ENCODE measurements around the gene PCNX1.
"Not testable (repeated sequence)": the region's sequence is repeated elsewhere in the genome, so short reads cannot be mapped to it uniquely, and the experiment has no call there.

Gene PCNX1

DNA sequence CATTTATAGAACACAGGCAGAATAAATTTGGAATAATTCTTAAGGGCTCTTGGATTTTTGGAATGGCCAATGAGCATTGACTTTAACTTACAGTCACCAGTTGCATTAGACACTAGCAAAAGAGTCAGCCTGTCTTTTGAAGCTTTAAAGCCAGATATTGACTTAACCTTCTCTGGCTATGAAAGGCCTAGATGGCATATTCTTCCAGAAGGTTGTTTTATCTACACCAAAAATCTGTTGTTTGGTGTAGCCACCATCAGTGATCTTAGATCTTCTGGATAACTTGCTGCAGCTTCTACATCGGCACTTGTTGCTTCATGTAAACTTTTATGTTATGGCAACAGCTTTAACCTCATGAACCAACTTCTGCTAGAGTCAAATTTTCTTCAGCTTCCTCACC, 10.4 kb downstream of the PCNX1 start:
- no peak for DNase-seq

DNA sequence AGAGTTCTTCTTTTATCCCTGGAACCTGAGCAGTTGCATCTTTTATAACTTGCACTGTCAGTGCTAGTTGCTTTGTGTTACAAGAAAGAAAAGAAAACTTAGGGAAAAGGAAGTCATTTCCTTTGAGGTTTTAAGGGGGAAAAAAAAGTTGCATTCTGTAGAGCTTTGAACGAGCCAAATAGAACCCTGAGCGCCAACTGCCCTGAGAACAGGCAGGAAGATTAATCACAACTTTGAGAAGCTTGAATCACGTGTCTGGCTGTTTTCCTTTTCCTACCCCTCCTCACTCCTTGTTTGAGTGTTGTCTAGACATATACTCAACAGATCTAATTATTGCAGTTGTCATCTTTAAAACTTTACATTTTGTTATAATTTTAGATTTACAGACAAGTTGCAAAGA, 12.5 kb downstream of the PCNX1 start:
- peak; percentile 43 for DNase-seq

DNA sequence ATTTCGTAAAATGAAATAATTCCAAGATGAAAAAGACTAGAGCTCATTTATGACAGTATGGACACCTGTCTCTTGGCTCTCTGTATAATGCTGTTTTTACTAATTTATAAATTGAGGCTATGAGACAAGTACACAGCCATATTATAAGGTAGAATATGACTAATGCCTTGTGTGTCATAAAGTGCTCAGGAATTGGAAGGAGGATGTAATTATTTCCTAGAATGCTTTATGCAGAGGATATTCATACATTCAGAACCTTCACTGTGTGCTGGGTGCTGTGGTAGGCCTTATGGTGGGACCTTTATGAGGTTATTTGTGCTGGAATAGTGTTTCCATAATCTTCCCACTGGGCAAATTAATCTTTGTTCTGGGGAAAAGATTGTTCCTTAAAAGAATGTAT, 13.3 kb downstream of the PCNX1 start:
- DNase-seq: peak; percentile 43

DNA sequence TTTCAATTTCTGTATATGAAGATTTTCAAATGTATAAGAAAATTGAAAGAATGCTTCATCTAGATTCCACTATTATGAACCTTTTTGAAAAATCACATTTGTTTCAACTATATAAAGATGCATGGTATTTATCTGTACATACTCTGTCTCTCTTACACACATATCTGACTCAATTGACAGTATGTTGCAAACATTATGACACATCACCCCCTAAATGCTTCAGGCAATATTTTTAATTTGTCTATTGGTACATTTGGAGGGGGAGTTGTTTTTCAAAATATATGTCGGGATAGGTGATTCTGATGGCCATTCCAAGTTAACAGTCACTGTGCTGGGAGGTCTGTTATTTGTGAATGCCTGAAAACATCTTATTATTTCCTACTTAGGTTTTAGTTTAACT, 14.4 kb downstream of the PCNX1 start:
- no peak for DNase-seq

DNA sequence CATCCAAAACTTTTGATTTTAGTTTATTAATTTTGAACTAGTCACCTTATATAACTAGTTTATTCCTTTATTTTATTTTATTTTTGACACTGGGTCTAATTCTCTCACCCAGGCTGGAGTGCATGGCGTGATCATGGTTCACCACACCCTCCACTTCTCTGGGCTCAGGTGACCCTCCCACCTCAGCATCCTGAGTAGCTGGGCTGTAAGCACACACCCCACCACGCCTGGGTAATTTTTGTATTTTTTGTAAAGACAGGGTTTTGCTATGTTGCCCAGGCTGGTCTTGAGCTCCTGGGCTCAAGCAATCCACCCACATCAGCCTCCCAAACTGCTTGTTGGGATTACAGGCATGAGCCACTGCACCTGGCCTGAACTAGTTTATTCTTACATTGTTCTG, 17.3 kb downstream of the PCNX1 start:
- no peak for DNase-seq

DNA sequence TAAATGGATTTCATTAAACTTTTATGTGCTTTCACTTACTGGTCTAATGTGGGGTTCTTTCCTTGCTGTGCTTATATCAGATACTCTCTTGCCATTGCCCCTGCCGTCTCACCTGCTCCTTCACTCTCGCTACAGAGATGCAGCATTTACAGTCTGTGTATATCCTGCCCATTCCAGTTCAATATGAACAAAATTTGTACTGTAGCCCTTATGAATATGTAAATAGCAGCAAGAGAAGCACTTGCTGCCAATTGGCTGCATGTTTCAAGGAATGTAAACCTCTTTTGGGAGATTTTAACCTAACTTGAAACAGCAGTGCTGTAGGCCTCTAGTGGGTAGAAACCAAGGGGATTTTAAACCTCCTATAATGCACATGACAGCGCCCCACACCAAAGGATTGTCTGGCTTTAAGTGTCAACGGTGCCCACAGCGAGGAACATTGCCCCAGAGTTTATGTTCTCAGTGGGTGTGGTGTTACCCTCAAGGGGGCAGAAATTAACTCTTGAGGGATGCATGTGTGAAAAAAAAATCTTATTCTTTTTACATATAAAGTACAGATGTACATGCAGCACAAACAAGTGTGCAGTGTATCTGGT, 19.1 kb downstream of the PCNX1 start:
- no peak for DNase-seq

DNA sequence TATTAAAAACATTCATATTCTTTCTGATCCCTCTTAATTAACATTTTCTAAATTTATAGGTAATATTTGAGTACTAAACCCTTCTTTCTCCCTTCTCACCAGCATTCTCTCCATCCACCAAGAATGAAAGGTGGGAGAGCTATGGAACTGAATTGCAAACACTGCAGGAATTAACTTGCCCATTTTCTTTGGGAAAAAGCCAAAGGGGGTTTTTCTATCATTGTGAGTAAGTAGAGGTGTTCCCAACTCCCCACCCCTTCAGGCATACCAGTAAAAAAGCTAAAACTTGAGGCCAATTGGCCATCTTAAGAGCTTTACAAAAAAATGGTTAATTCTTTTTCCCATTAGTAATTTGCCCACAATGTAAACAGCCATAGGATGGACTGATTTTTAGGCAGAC, 23.7 kb downstream of the PCNX1 start:
- no peak for DNase-seq

DNA sequence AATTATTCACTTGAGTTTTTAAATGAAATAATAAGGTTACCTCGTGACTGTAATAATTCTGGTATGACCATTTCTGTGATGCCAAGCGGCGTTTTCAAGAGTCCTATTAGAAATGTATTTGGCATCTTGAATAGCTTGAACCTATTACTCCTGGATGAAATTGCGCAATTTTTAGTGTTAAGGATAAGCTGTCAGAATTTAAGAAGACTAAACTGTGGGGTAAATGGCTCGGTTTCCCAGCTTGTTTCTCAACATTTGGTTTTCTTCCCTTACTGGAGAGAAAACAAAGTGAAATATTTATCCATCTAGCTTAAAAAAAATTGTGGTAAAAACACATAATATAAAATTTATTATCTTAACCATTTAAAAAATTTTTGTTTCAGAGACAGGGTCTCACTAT, 26.8 kb downstream of the PCNX1 start:
- DNase-seq: no peak

DNA sequence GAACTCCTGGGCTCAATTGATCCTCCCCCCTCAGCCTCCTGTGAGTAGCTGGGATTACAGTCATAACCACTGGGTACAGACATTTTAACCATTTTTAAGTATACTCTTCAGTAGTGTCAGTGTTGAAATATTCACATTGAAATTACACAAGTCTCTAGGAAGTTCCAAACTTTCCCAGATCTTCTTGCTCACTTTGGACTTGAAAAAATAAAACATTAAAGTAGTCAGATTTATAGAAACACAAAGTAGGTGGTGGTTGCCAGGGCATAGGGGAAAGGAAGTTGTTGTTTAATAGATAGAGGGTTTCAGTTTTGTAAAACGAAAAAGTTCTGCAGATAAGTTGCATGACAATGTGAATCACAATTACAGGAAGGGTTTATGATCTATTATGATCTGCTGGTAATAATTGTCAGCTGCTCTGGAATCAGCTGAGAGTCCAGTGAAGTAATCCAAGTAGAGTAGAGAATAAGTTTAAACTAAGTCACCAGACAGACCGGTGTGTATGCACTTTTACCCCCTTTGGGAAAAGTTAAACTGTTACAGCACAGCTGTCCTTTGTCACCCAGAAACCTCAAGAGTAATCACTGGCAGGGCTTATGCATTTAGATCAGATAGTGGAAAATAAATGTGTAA, 27.4 kb downstream of the PCNX1 start:
- DNase-seq: peak; percentile 48

DNA sequence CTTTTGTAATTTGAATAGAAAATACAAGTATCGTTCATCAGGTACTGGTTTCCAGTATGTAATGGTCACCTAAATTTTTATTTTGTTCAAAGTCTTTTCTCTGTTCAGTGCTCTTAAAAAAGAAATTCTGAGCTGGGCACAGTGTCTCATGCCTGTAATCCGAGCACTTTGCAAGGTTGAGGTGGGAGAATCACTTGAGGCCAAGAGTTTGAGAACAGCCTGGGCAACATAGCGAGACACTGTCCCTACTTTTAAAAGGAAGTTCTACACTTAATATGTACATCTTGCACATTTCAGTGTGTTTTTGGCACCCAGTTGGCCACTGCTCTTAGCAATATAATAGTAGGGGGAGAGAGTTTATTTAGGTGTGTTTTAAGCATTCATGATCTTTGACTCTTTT, 27.9 kb downstream of the PCNX1 start:
- DNase-seq: no peak

DNA sequence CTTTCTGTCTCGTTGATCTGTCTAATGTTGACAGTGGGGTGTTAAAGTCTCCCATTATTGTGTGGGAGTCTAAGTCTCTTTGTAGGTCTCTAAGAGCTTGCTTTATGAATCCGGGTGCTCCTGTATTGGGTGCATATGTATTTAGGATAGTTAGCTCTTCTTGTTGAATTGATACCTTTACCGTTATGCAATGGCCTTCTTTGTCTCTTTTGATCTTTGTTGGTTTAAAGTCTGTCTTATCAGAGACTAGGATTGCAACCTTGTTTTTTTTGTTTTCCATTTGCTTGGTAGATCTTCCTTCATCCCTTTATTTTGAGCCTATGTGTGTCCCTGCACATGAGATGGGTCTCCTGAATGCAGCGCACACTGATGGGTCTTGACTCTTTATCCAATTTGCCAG, 32.4 kb downstream of the PCNX1 start:
- not testable (repeated sequence) for DNase-seq

DNA sequence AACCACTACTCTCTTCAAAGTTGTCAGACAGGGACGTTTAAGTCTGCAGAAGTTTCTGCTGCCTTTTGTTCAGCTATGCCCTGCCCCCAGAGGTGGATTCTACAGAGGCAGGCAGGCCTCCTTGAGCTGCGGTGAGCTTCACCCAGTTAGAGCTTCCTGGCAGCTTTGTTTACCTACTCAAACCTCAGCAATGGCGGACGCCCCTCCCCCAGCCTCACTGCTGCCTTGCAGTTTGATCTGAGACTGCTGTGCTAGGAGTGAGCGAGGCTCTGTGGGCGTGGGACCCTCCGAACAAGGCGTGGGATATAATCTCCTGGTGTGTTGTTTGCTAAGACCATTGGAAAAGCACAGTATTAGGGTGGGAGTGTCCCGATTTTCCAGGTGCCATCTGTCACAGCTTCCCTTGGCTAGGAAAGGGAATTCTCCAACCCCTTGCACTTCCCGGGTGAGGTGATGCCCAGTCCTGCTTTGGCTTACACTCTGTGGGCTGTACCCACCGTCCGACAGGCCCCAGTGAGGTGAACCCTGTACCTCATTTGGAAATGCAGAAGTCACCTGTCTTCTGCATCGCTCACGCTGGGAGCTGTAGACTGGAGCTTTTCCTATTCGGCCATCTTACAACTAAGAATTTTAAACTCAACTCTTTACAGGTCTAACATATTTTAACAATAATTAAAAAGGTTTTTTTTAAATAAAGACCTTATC, 34.5 kb downstream of the PCNX1 start:
- DNase-seq: peak; percentile 66

DNA sequence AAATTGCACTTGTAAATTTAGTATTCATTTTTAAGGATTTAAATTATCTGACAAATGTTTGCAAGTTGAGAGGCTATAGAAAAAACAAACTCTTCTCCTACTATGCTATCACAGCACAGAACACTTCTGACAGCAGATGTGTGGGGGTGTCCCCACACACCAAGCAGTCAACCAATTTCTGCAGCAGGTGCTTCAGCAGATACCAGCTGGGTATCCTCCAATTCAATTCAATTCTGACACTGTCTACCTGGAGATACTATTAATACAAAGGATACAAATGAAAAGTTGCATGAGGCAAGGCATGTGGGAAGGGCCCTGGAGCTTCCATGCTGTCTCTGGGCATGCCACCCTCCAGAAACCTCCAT, 35.1 kb downstream of the PCNX1 start:
- no peak for DNase-seq

DNA sequence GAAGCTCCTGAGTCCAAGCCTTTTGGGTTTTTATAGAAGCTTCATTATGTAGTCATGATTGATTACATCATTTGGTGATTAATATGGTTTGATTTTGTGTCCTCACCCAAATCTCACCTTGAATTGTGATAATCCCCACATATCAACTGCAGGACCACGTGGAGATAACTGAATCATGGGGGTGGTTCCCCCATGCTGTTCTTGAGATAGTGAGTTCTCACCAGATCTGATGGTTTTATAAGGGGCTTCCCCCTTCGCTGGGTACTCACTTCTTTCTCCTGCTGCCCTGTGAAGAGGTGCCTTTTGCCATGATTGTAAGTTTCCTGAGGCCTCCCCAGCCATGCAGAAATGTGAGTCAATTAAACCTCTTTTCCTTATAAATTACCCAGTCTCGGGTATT, 35.5 kb downstream of the PCNX1 start:
- DNase-seq: not testable (repeated sequence)

DNA sequence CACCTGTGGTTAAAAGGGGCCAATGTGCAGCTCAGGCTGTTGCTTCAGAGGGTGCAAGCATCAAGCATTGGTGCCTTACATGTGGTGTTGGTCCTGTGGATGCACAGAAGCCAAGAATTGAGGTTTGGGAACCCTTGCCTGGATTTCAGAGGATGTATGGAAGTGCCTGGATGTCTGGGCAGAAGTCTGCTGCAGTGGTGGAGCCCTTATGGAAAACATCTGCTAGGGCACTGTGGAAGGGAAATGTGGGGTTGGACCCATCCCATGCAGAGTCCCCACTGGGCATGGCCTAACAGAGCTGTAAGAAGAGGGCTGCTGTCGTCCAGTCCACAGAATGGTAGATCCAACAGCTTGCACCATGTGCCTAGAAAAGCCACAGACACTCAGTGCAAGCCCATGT, 36.6 kb downstream of the PCNX1 start:
- no peak for DNase-seq

DNA sequence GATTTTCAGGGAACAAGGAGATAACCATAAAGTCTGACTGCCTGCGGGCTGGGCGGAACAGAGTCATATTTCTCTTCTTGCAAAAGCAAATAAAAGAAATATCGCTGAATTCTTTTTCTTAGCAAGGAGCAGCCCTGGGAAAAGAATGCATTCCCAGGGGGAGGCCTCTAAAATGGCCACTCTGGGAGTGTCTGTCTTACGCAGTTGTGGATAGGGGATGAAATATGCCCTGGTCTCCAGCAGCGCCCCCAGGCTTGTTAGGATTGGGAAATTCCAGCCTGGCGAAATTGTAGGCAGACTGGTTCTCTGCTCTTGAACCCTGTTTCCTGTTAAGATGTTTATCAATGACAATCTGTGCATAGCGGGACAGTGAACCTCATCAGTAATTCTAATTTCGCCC, 40.5 kb downstream of the PCNX1 start:
- DNase-seq: no peak

DNA sequence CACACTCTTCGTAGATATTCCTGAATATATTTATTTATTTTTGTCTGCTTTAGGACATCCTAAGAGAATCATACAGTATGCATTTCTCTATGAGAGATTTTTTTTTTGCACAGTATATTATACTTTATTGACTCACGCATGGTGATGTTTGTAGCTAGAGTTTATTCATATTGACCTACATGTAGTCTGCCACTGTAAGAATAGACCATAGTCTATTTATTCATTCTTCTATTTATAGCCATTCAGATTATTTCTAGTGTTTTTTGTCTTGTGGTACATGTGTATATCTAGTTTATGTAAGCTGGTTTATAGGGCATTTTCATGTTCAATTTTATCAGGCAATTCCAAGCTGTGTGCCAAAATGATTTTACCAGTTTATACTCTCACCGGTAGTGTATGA, 45.2 kb downstream of the PCNX1 start:
- no peak for DNase-seq

DNA sequence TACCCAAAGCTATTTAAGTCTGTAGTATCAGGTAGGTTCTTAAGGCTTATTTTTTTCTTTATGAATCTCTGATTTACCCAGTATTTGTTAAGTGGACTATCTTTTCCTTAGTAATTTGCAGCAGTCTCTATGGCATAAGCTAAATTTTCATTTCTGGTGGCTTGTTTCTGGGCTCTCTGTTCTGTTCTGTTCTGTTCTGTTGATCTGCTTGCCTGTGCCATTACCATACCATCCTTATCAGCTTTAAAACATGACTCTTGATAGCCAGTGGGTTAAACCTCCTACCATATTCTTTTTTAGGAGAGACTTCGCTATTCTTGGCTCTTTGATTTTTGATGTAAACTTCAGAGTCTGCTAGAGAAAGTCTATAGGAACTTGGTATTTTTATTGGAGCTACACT, 46.8 kb downstream of the PCNX1 start:
- DNase-seq: no peak

DNA sequence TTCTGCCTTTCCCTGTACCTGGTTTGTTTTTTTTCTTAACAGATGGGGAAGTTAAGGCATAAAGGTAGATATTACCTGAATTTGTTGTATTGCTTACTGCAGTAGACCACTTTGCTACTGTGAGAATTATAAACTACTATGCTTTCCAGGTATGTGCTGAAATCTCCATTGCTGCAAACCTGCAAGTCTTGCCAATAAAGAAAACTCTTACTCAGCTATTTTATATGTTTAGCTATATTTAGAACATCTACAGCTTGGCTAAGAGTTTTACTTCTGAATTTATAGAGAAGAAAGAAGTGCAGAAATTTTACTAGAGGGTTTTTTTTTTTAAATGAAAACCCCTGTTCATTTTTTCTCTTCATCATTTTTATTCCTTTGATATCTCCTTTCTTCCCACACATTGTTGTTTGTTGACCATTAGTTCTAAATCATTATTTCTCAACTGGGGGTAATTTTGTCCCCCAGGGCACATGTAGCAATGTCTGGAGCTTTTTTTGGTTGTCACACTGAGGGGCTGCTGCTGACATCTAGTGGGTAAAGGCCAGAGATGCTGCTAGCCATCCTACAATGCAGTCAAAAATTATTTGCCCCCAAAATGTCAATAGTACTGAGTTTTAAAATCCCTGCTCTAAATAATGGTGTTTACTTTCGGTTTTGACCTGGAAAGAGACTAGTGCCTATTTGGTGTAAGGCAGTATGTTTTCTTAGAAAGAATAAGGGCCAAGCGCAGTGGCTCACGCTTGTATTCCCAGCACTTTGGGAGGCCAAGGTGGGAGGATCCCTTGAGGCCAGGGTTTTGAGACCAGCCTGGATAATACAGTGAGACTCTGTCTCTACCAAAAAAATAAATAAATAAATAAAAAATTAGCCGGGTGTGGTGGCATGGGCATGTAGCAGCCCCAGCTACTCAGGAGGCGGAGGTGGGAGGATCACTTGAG, 48.6 kb downstream of the PCNX1 start:
- peak; percentile 47 for DNase-seq

DNA sequence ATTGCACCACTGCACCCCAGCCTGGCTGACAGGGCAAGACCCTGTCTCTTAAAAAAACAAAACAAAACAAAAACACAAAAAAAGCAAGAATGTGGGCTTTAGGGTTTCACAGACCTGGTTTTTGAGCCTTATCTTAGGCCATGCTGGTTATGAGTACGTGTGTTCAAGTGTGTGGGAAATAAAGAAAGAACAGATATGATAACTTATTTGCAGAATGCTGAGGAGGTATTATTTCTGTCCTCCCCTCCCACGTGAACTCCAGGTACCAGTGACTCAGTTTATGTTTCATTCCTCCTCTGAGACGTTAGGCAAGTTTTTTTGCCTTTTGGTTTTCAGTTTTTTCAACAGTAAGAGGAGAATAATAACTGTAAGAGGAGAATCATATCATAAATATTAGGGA, 49.3 kb downstream of the PCNX1 start:
- DNase-seq: no peak

DNA sequence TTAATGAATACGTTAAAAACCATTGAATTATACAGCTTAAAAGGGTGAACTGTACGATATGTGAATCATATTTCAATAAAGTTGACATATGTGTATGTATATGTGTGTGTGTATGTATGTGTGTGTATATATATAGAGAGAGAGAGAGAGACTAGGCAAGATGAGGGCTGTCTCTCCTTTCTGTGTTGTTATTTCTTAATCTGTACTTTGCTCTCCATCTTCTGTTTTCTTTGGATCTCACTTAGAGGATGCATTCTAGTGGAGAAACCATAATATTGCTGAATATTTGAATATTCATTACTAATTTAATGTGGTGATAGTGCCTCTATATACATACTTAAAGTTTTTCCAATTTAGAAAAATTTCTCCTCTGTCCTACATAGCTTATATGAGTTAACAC, 50.5 kb downstream of the PCNX1 start:
- DNase-seq: no peak

DNA sequence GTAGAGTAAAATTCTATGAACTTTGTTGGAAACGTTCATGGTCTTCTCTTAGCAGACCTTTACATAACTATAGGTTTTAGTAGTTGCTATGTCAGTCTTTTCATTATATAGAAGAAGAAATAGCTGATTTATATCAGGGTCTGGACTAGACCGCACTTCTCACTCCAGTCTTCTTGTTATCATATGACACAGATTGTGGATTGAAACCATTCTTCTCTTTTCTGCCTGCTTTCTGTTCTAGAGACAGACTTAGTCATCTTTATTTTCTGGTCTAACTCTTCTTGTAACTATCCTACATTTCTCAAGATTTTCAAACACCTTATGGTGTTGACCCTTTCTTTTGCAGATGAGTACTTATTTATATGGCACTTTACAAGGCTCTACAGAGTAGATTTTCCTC, 55.7 kb downstream of the PCNX1 start:
- DNase-seq: no peak

DNA sequence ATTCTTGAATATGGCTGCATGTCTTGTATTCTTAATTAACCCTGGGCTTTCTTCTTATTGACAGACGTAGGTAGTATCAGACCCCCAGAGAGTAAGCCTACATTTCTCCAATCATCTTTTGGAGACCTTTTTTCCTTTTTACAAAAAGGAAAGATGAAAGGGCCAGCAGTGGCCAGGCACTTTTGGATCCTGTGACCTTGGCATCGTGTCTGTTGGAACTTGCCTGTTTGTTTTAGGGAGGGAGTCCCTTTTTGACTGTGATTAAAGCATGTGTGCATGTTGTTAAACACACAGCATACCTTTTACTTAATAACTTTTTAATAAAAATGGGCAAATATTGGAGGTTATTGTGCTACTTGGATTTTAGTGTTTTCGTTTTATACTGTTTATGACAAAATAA, 57.2 kb downstream of the PCNX1 start:
- no peak for DNase-seq

DNA sequence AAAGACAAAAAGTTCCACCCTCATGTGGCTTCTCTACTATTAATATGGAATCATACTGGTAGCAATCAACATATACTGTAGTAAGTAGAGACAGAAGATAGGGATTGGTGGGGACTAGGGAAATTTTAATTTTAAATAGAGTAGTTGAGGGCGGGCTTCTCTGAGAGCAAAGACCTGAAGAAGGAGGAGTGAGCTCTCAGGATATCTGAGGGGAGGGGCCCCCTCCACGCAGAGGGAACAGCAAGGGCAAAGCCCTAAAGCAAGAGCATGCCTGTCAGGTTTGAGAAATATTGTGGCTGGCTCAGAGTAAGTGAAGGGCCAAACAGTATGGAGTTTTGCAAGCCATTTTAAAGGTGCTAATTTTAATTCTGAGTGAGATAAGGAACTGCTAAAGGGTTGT, 64.3 kb downstream of the PCNX1 start:
- no peak for DNase-seq

All from activated CD4-positive, alpha-beta T cell treated with anti-CD3 and anti-CD28 coated beads, Interleukin-2, amount 50 U/mL, for 16 hours (primary cell).